ENCODE measurements around the gene RASA2.

DNA sequence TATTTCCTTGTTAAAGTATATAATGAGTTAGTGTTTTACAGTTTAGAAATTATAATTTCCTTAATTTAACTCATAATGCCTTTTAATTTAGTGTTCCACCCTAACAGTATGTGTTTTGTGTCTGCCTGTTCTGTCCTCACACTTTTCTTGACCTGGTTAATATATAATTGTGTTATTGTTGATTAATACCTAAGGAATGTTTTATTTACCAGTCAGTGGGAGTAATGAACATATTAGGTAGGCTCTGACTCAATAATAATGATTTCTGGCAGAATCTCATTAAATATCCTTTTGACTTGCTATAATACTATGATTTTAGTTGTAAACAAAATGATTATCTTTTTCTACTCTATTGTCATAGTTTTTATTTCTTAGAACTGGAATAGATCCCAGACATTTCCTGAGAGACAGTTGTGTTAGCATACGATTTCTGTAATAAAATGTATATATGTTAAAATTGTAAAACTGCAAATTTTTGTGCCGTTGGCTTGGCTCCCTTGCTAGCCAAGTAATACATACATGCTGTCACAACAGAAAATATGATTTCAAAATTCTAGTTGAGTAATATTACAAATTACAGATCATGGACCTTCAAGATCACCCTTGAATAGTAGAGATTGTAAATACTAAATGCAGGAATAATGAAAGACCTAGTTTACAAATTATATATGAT lies 51.9 kb downstream of the RASA2 start:
- TF ChIP-seq, protein P1, sequence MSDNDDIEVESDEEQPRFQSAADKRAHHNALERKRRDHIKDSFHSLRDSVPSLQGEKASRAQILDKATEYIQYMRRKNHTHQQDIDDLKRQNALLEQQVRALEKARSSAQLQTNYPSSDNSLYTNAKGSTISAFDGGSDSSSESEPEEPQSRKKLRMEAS (IDR thresholded peaks at IDR 0.05; ENCODE audit: low read depth), result no peak
- TF ChIP-seq SIN3A (IDR thresholded peaks at IDR 0.05; ENCODE audit: borderline replicate concordance, low read depth, low read length) (no peak), MXI1 (IDR thresholded peaks at IDR 0.05; ENCODE audit: low read depth, low read length) (no peak), RFX5 (IDR thresholded peaks at IDR 0.05; ENCODE audit: low read length) (no peak), TEAD4 (IDR thresholded peaks at IDR 0.05; ENCODE audit: borderline replicate concordance, insufficient read depth) (no peak)
- TF ChIP-seq, protein P2, sequence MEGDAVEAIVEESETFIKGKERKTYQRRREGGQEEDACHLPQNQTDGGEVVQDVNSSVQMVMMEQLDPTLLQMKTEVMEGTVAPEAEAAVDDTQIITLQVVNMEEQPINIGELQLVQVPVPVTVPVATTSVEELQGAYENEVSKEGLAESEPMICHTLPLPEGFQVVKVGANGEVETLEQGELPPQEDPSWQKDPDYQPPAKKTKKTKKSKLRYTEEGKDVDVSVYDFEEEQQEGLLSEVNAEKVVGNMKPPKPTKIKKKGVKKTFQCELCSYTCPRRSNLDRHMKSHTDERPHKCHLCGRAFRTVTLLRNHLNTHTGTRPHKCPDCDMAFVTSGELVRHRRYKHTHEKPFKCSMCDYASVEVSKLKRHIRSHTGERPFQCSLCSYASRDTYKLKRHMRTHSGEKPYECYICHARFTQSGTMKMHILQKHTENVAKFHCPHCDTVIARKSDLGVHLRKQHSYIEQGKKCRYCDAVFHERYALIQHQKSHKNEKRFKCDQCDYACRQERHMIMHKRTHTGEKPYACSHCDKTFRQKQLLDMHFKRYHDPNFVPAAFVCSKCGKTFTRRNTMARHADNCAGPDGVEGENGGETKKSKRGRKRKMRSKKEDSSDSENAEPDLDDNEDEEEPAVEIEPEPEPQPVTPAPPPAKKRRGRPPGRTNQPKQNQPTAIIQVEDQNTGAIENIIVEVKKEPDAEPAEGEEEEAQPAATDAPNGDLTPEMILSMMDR (IDR thresholded peaks at IDR 0.05), result no peak
